ENCODE data around the gene WDR33. TPM values are rescaled to one million over a fixed set of nuclear protein-coding genes. Genes with fewer than 3 reads are reported as not detected.

The WDR33 gene
- total and polyA plus RNA-seq, 2 of the 13 experiments (the other 11 are each of a cell fraction or from before 2014, with no cell fraction given) = 54.9 to 78.2 TPM

DNA sequence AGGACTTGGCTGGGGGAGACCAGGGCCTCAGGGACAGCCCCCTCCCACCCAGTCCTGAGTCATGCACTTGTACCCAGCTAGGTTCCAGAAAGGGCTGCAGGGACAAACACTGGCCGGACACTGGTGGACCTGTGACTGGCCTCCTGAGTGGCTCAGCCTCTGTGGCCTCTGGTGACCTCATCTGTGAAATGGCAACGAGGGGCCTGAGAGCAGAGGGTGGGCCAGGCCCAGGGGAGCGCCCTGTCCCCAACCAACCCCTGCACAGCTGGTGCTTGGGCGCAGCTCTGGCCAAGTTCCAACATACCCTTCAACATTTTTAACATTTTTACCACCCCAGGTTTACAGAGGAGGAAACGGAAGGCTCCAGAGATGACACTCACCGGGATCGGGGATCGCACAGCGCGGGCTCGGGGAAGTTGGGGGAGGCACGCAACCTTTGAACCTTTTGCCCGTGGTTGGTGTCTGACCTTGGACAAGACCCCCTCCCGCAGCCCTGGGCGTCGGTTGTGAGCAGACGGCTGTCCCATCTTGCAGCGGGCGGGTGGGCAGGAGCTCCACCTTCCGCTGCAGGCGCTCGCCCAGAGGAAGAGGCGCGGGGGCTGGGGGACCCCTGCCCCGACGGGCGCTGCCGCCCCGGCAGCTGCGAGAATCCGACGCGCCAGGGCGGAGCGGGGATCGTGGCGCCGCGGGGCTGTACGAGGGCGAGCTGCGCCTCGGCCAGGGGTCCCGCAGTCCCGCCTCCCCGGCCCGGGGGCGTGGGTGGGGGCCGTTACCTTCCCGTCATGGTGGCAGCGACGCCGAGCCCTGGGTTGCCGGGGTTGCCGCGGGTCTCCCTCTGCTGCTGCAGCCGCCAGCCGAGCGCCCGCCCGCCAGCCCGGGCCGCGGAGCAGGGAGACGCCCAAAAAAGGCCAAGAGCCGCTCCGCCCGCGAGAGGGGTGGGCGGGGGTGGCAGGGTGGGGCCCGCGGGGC is 136.4 kb downstream of the WDR33 start (continued):
- no peak for TF ChIP-seq ZNF468 (CRISPR knock-in tag; IDR thresholded peaks at IDR 0.05)
- no peak for TF ChIP-seq NFE2L2 (IDR thresholded peaks at IDR 0.05; ENCODE audit: low read length)
- TF ChIP-seq, protein P1, sequence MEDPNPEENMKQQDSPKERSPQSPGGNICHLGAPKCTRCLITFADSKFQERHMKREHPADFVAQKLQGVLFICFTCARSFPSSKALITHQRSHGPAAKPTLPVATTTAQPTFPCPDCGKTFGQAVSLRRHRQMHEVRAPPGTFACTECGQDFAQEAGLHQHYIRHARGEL (CRISPR knock-in tag; IDR thresholded peaks at IDR 0.05) = no peak
- TF ChIP-seq, protein P2, sequence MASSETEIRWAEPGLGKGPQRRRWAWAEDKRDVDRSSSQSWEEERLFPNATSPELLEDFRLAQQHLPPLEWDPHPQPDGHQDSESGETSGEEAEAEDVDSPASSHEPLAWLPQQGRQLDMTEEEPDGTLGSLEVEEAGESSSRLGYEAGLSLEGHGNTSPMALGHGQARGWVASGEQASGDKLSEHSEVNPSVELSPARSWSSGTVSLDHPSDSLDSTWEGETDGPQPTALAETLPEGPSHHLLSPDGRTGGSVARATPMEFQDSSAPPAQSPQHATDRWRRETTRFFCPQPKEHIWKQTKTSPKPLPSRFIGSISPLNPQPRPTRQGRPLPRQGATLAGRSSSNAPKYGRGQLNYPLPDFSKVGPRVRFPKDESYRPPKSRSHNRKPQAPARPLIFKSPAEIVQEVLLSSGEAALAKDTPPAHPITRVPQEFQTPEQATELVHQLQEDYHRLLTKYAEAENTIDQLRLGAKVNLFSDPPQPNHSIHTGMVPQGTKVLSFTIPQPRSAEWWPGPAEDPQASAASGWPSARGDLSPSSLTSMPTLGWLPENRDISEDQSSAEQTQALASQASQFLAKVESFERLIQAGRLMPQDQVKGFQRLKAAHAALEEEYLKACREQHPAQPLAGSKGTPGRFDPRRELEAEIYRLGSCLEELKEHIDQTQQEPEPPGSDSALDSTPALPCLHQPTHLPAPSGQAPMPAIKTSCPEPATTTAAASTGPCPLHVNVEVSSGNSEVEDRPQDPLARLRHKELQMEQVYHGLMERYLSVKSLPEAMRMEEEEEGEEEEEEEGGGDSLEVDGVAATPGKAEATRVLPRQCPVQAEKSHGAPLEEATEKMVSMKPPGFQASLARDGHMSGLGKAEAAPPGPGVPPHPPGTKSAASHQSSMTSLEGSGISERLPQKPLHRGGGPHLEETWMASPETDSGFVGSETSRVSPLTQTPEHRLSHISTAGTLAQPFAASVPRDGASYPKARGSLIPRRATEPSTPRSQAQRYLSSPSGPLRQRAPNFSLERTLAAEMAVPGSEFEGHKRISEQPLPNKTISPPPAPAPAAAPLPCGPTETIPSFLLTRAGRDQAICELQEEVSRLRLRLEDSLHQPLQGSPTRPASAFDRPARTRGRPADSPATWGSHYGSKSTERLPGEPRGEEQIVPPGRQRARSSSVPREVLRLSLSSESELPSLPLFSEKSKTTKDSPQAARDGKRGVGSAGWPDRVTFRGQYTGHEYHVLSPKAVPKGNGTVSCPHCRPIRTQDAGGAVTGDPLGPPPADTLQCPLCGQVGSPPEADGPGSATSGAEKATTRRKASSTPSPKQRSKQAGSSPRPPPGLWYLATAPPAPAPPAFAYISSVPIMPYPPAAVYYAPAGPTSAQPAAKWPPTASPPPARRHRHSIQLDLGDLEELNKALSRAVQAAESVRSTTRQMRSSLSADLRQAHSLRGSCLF (CRISPR knock-in tag; IDR thresholded peaks at IDR 0.05; ENCODE audit: borderline replicate concordance) = no peak
- TF ChIP-seq ZNF205 (CRISPR knock-in tag; IDR thresholded peaks at IDR 0.05) = no peak; the same call in 1 of the 2 replicates
- no peak for TF ChIP-seq ETV6 (CRISPR knock-in tag; conservative IDR thresholded peaks at IDR 0.05)
- TF ChIP-seq ZNF510 (CRISPR knock-in tag; IDR thresholded peaks at IDR 0.05; ENCODE audit: low read depth) = no peak
- no peak for TF ChIP-seq FLYWCH1 (CRISPR knock-in tag; IDR thresholded peaks at IDR 0.05)
- peak; percentile 45; the same call in 1 of the 2 replicates for TF ChIP-seq ZNF383 (CRISPR knock-in tag; IDR thresholded peaks at IDR 0.05; ENCODE audit: borderline replicate concordance)
- 0 out of 2 replicates have a peak, but pooled peaks have one; percentile 47 for TF ChIP-seq FOXC1 (CRISPR knock-in tag; IDR thresholded peaks at IDR 0.05; ENCODE audit: borderline replicate concordance)
- no peak for TF ChIP-seq SIX4 (CRISPR knock-in tag; IDR thresholded peaks at IDR 0.05)
- TF ChIP-seq GTF3A (CRISPR knock-in tag; conservative IDR thresholded peaks at IDR 0.05) = no peak
- TF ChIP-seq FOXK2 (IDR thresholded peaks at IDR 0.05) = no peak
- TF ChIP-seq, protein P3, sequence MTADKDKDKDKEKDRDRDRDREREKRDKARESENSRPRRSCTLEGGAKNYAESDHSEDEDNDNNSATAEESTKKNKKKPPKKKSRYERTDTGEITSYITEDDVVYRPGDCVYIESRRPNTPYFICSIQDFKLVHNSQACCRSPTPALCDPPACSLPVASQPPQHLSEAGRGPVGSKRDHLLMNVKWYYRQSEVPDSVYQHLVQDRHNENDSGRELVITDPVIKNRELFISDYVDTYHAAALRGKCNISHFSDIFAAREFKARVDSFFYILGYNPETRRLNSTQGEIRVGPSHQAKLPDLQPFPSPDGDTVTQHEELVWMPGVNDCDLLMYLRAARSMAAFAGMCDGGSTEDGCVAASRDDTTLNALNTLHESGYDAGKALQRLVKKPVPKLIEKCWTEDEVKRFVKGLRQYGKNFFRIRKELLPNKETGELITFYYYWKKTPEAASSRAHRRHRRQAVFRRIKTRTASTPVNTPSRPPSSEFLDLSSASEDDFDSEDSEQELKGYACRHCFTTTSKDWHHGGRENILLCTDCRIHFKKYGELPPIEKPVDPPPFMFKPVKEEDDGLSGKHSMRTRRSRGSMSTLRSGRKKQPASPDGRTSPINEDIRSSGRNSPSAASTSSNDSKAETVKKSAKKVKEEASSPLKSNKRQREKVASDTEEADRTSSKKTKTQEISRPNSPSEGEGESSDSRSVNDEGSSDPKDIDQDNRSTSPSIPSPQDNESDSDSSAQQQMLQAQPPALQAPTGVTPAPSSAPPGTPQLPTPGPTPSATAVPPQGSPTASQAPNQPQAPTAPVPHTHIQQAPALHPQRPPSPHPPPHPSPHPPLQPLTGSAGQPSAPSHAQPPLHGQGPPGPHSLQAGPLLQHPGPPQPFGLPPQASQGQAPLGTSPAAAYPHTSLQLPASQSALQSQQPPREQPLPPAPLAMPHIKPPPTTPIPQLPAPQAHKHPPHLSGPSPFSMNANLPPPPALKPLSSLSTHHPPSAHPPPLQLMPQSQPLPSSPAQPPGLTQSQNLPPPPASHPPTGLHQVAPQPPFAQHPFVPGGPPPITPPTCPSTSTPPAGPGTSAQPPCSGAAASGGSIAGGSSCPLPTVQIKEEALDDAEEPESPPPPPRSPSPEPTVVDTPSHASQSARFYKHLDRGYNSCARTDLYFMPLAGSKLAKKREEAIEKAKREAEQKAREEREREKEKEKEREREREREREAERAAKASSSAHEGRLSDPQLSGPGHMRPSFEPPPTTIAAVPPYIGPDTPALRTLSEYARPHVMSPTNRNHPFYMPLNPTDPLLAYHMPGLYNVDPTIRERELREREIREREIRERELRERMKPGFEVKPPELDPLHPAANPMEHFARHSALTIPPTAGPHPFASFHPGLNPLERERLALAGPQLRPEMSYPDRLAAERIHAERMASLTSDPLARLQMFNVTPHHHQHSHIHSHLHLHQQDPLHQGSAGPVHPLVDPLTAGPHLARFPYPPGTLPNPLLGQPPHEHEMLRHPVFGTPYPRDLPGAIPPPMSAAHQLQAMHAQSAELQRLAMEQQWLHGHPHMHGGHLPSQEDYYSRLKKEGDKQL (CRISPR knock-in tag; IDR thresholded peaks at IDR 0.05; ENCODE audit: low read depth) = no peak
- TF ChIP-seq ZNF326 (CRISPR knock-in tag; IDR thresholded peaks at IDR 0.05; ENCODE audit: borderline replicate concordance) = no peak
- TF ChIP-seq ZNF101 (CRISPR knock-in tag; IDR thresholded peaks at IDR 0.05; ENCODE audit: borderline replicate concordance, low read depth) = no peak
- TF ChIP-seq ZNF382 (CRISPR knock-in tag; IDR thresholded peaks at IDR 0.05; ENCODE audit: borderline replicate concordance) = no peak
- TF ChIP-seq KDM1A (CRISPR knock-in tag; IDR thresholded peaks at IDR 0.05) = no peak
- peak; percentile 75; the same call in 1 of the 2 replicates for TF ChIP-seq ZBTB7A (CRISPR knock-in tag; IDR thresholded peaks at IDR 0.05)
